ENCODE measurements around the gene CFAP91. TPM values are rescaled to one million over a fixed set of nuclear protein-coding genes. Genes with fewer than 3 reads are reported as not detected.

Gene CFAP91
- total RNA-seq, 1 donor from 2014 or later = 19.9 TPM

DNA sequence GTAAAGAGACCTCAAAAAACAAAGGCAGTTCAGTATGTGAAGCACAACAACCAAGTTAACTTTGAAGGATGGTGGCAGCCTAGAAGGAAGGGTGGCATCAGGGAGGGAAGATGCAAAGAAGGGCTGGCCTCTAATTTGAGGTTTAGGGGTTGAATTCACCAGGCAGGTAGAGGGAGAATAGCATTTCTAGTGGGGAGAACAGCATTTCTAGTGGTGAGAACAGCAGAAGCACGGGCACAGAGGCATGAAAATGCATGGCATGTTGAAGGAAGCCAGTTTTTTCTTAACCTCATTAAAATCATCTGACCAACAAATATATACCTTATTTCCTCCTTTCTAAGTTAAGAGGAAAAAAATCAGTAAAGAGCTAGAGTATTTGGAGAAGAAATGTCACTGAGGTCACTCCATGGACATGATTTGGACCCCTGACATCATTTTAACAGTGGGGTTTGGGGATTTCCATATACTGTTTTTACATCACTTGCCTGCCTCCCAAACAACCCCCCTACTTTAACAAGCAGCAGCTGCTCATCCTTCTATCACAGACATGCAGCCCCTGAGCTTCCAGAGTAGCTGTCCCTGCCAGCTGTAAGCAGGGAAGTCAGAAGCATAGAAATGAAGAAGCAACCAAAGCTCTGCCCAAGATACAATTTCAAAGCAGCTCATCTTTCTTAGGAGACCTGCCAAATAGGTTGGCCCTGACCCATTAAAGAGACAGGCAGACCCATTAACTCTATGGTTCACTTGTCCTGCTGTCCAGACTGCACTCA, 40.0 kb upstream of the CFAP91 start:
- no peak overlapping the region for H3K9ac ChIP-seq
- no peaks in the 10 kb centered on the region for H3K9me3 ChIP-seq (ENCODE audit: low read depth)

DNA sequence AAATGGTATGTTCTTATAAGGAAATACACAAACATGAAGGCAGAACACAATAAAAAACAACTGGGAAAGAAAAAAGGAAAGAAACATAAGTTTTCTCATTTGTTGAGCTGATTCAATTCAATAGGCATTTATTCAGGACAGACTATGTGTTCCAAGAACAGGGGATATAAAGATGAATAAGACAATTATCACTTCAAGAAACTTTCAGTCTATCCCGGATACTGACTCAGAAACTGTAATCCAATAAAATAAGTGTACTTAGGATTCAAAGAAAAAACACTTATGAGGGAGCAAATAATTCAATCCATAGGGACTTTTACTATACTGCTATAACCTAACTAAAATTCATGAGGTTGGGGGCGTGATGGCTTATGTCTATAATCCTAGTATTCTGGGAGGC, 38.9 kb upstream of the CFAP91 start:
- Histone ChIP-seq H3K79me2 (ENCODE audit: low read depth) (no peaks in the 10 kb centered on the region), H3K9ac (no peak overlapping the region), H4K20me1 (ENCODE audit: low read depth) (no peaks in the 10 kb centered on the region), H3K36me3 (no peaks in the 10 kb centered on the region), H3K27me3 (no peaks in the 10 kb centered on the region), H3K4me1 (no peaks in the 10 kb centered on the region), H3F3A (ENCODE audit: low read depth) (no peaks in the 10 kb centered on the region), H3K9me3 (ENCODE audit: low read depth) (no peaks in the 10 kb centered on the region), H2AFZ (replicated peaks) (no peak overlapping the region), H3K4me3 (no peak overlapping the region), H3K4me2 (no peak overlapping the region), H3K27ac (no peak overlapping the region)
- Mint-ChIP-seq H3K4me3 (no peak overlapping the region), H3K27me3 (ENCODE audit: insufficient read depth, low read depth) (no peaks in the 10 kb centered on the region), H3K9me3 (no peaks in the 10 kb centered on the region), H3K27ac (no peak overlapping the region), H3K36me3 (peaks cover 5% of the 10 kb centered on the region), H3K4me1 (no peaks in the 10 kb centered on the region)
- no peak for DNase-seq (ENCODE audit: low spot score)
- no peak for TF ChIP-seq EZH2 (IDR thresholded peaks at IDR 0.05)
- TF ChIP-seq, protein P1, sequence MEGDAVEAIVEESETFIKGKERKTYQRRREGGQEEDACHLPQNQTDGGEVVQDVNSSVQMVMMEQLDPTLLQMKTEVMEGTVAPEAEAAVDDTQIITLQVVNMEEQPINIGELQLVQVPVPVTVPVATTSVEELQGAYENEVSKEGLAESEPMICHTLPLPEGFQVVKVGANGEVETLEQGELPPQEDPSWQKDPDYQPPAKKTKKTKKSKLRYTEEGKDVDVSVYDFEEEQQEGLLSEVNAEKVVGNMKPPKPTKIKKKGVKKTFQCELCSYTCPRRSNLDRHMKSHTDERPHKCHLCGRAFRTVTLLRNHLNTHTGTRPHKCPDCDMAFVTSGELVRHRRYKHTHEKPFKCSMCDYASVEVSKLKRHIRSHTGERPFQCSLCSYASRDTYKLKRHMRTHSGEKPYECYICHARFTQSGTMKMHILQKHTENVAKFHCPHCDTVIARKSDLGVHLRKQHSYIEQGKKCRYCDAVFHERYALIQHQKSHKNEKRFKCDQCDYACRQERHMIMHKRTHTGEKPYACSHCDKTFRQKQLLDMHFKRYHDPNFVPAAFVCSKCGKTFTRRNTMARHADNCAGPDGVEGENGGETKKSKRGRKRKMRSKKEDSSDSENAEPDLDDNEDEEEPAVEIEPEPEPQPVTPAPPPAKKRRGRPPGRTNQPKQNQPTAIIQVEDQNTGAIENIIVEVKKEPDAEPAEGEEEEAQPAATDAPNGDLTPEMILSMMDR (IDR thresholded peaks at IDR 0.05) = no peak
- no peak for TF ChIP-seq EZH2phosphoT487 (IDR thresholded peaks at IDR 0.05)

More for the DNA sequence above, 40.0 kb upstream of the CFAP91 start:
- no peak for DNase-seq (ENCODE audit: low spot score)
- H3K9me3 Mint-ChIP-seq = no peaks in the 10 kb centered on the region
- no peak overlapping the region for H3K4me2 ChIP-seq
- H3K36me3 ChIP-seq = no peaks in the 10 kb centered on the region
- TF ChIP-seq EZH2 (IDR thresholded peaks at IDR 0.05) = no peak
- TF ChIP-seq, protein P1 (IDR thresholded peaks at IDR 0.05) = no peak
- H3K27ac ChIP-seq = no peak overlapping the region
- no peak overlapping the region for H2AFZ ChIP-seq (replicated peaks)
- H3K27me3 ChIP-seq = no peaks in the 10 kb centered on the region
- H3K79me2 ChIP-seq (ENCODE audit: low read depth) = no peaks in the 10 kb centered on the region
- H3K4me1 ChIP-seq = no peaks in the 10 kb centered on the region
- H3K27ac Mint-ChIP-seq = no peak overlapping the region
- H4K20me1 ChIP-seq (ENCODE audit: low read depth) = no peaks in the 10 kb centered on the region
- H3F3A ChIP-seq (ENCODE audit: low read depth) = no peaks in the 10 kb centered on the region
- peaks cover 4% of the 10 kb centered on the region for H3K36me3 Mint-ChIP-seq
- no peaks in the 10 kb centered on the region for H3K4me1 Mint-ChIP-seq
- no peaks in the 10 kb centered on the region for H3K27me3 Mint-ChIP-seq (ENCODE audit: insufficient read depth, low read depth)
- H3K4me3 ChIP-seq = no peak overlapping the region
- no peak overlapping the region for H3K4me3 Mint-ChIP-seq

GRCh38 chr3:119664370-119664769, 38.5 kb upstream of the CFAP91 start:
- no peak overlapping the region for H3K4me2 ChIP-seq
- H3K9me3 ChIP-seq (ENCODE audit: low read depth) = no peaks in the 10 kb centered on the region
- H3K4me1 Mint-ChIP-seq = no peaks in the 10 kb centered on the region
- TF ChIP-seq EZH2phosphoT487 (IDR thresholded peaks at IDR 0.05) (no peak), EZH2 (IDR thresholded peaks at IDR 0.05) (no peak)
- TF ChIP-seq, protein P1 (IDR thresholded peaks at IDR 0.05) = no peak
- H3K27ac Mint-ChIP-seq = peak overlapping the region; percentile 8
- no peak overlapping the region for H3K4me3 ChIP-seq
- H3K4me3 Mint-ChIP-seq = no peak overlapping the region
- no peak overlapping the region for H3K9ac ChIP-seq
- H3K36me3 Mint-ChIP-seq = peaks cover 5% of the 10 kb centered on the region
- H4K20me1 ChIP-seq (ENCODE audit: low read depth) = no peaks in the 10 kb centered on the region
- no peak for DNase-seq (ENCODE audit: low spot score)
- peaks cover under 1% of the 10 kb centered on the region for H3K36me3 ChIP-seq
- H3K9me3 Mint-ChIP-seq = no peaks in the 10 kb centered on the region
- H3K27me3 ChIP-seq = no peaks in the 10 kb centered on the region
- H3K27ac ChIP-seq = no peak overlapping the region
- H3K79me2 ChIP-seq (ENCODE audit: low read depth) = no peaks in the 10 kb centered on the region
- no peaks in the 10 kb centered on the region for H3K4me1 ChIP-seq
- no peak overlapping the region for H2AFZ ChIP-seq (replicated peaks)
- H3K27me3 Mint-ChIP-seq (ENCODE audit: insufficient read depth, low read depth) = no peaks in the 10 kb centered on the region
- no peaks in the 10 kb centered on the region for H3F3A ChIP-seq (ENCODE audit: low read depth)

Measured in neural progenitor cell (in vitro differentiated cells).